GM12864 (cell line): ENCODE measurements around the gene E2F6.

Source experiments
- DNase-seq: peaks from one replicate; pipeline ENCODE4 v3.0.0-alpha.2; 2011; ENCODE audit warnings: low read depth
- H3K4me3 ChIP-seq: 2 replicates; pipeline ENCODE4 v1.5.1; 2011; ENCODE audit warnings: mild to moderate bottlenecking, low read depth, low read length, control low read depth
- TF ChIP-seq, protein P1 (sequence below): IDR thresholded peaks from 2 replicates; pipeline ENCODE4 v1.5.1; 2011; ENCODE audit warnings: low read depth, mild to moderate bottlenecking, moderate library complexity, low read length, control low read depth, inconsistent platforms; ENCODE audit errors: missing control alignments

The E2F6 gene

DNA sequence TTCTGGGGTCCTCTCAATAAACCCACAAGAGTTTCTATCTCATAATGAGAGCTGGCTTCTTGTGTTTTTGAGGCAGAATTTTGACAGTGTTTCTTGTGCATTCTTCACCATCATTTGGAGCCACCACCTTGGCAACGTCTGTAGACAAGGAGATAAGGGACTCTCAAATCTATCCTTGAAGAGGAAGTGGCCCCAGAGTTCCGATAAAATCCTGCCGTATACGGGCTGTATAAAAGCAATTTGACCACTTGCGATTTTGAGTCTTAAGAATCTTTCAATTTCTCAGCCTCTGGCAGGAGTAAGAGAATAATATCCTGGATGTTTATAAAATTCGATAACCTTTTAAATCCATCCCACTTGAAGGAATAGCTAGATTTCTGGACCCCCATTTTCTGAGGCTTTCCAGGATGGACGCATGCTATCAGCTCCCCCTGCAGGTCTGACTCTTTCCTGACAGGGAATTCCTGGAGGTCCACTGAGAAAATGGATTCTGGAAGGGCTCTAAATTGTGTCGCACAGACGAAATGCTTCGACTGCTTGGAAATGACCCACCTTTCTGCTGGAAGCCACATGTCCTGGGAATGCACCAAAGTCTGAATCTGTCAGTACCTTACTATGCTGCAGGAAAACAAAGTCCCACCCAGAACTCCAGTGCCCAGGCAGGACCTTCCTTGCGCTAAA is 54.1 kb downstream of the E2F6 start:
- TF ChIP-seq, protein P1, sequence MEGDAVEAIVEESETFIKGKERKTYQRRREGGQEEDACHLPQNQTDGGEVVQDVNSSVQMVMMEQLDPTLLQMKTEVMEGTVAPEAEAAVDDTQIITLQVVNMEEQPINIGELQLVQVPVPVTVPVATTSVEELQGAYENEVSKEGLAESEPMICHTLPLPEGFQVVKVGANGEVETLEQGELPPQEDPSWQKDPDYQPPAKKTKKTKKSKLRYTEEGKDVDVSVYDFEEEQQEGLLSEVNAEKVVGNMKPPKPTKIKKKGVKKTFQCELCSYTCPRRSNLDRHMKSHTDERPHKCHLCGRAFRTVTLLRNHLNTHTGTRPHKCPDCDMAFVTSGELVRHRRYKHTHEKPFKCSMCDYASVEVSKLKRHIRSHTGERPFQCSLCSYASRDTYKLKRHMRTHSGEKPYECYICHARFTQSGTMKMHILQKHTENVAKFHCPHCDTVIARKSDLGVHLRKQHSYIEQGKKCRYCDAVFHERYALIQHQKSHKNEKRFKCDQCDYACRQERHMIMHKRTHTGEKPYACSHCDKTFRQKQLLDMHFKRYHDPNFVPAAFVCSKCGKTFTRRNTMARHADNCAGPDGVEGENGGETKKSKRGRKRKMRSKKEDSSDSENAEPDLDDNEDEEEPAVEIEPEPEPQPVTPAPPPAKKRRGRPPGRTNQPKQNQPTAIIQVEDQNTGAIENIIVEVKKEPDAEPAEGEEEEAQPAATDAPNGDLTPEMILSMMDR: peak; percentile 60
- H3K4me3 ChIP-seq: peak overlapping the region; percentile 17; the same call in 1 of the 2 replicates
- DNase-seq: no peak

DNA sequence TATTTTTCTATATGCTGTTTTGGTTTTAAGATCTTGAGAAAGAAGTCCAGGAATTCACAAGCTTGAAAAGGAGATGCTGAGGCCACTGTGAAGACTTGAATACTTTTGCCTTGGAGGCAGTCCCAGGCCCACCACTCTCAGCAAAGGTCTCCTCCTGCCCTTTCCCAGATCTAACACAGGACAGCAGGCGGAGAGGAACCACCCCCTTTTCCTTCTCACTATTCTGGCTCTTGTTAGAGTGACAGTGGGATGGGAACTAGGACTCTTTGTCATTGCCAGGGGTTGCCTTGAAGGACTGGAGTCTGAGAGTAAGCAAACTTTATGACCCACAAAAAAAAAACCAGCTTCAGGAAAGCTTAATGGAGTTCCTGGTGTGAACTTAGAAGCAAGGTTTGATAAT is 54.7 kb downstream of the E2F6 start:
- no peak for DNase-seq
- TF ChIP-seq, protein P1: no peak
- H3K4me3 ChIP-seq: no peak overlapping the region

DNA sequence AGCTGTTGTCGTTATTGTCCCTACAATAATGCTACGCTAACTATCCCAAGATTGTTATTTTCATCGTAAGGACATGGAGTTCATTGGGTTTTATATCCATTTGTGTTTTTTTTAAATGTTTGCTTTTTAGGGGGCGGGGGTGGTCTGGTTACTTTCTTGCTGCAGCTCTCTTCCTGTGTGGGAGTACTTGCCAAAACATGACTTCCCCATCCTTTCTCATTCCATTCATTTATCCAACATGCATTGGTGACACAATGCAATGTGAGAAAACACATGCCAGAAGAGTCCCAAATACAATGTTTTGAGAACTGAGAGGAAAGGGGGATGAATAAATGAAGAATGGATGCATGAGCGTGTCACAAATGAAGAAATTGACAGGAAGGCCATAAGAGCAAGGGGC is 55.9 kb downstream of the E2F6 start:
- no peak for DNase-seq
- H3K4me3 ChIP-seq: no peak overlapping the region
- TF ChIP-seq, protein P1: no peak

DNA sequence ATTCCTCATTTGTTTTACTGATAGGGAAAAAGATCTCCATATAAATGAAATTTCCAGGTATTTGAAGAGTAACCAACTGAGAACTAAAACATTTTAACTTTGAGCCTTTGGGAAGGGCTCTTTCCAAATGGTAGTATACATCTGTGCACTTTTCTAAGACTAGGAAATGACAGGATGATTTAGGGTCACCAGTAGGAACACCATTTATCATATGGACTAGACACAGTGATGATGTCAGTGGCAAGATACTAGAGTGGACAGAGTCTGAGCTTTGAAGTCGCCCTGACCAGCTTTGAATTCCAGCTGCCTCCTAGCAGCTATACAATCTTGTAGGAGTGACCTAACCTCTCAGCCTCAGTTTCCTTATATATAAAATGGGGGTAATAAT is 56.4 kb downstream of the E2F6 start:
- TF ChIP-seq, protein P1: no peak
- no peak overlapping the region for H3K4me3 ChIP-seq
- no peak for DNase-seq

DNA sequence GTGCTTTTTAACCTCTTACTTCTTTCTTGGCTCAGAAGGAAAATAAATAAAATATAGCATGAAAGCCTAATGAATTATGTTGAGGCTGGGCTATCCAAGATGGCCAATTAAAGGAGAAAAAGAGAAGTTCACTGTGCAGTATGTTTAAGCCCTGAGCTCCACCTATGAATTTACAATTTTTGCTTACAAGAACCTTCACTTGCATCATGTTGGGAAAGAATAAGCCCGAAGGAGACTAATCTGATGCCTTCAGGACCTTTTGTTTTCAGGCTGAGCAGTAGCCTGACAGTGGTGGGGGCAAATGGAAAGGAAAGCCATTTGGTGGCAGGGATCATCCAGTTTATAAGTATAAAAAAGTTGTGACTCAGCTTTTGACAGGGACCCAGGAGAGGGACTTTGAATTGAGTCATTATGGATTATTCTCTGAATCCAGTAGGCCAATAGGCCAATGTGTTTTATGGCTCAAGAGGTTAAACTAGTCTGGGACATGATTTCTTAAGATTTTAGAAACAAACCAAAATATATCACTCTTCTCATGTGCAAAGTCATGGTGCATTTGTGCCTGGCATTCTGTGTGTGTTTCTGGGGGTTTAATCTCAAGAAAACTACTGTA is 56.9 kb downstream of the E2F6 start:
- TF ChIP-seq, protein P1: no peak
- H3K4me3 ChIP-seq: no peak overlapping the region
- DNase-seq: no peak

DNA sequence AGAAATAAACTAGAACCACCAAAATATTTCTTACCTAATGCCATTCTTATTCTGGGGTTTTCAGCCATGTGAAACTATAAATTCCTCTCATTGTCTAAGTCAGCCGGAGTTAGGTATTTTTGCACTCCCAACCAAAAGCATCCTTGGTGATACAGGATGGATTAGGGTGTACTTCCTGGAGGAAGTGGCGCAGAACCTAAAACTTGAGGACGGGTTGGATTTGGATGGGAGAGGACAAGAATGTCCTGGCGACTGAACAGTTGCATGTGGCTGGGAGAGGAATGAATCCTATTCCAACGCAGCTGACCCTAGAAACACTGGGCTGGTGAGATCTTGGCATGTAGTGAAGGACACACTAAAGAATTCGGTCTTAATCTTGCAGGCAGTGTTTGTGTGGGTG is 58.5 kb downstream of the E2F6 start:
- DNase-seq: no peak
- H3K4me3 ChIP-seq: no peak overlapping the region
- TF ChIP-seq, protein P1: no peak

DNA sequence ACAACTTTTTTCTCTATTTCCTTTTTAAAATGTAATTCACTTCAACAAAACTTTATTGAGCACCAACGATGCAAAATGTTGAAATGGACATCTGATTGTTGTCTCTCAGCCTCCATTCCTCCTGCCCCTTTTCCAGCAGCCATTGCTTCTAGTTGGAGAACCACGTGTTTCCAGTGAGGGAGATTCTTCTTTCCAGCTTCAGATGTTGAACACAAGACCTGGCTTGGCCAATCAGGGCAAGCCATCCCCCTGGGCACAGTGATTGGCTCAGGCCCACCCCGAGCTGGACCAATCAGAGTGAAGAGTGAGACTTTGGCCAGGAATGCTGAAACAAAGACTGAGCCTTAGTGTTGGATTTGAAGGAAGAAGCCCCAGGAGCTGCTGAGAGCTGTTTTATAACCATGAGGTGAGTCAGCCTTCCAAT is 59.0 kb downstream of the E2F6 start:
- TF ChIP-seq, protein P1: no peak
- no peak overlapping the region for H3K4me3 ChIP-seq
- no peak for DNase-seq
